ENCODE data around the gene PITX3. TPM values are rescaled to one million over a fixed set of nuclear protein-coding genes. Genes with fewer than 3 reads are reported as not detected.
"Not testable (repeated sequence)": the region's sequence is repeated elsewhere in the genome, so short reads cannot be mapped to it uniquely, and the experiment has no call there.

Gene PITX3
- total RNA-seq, 1 experiment from 2014 or later, result not detected

DNA sequence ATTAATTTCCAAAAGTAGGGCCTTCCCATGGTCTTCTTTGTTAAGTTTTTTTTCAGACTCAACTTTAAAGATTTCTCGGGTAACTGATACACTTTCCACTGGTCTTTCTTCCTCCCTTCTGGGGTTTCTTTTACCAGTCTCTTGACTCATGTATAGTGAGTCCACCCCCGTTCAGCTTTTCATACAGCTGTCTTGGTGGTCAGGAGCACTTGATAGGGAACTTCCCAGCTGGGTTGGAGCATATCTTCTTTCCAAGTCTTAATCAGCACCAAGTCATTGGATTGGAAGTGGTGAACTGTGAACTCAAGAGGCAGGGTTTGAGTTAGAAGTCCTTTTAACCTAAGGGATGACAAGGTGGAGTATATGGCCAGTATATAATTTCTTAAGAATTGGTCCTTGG is 44.4 kb downstream of the PITX3 start:
- in situ Hi-C loops (cut with HindIII; ENCODE audit: low pct_unique_long_range_greater_than_20kb, low sequenced_read_pairs), result no loop called here
- DNase-seq (ENCODE audit: low read depth), result no peak

DNA sequence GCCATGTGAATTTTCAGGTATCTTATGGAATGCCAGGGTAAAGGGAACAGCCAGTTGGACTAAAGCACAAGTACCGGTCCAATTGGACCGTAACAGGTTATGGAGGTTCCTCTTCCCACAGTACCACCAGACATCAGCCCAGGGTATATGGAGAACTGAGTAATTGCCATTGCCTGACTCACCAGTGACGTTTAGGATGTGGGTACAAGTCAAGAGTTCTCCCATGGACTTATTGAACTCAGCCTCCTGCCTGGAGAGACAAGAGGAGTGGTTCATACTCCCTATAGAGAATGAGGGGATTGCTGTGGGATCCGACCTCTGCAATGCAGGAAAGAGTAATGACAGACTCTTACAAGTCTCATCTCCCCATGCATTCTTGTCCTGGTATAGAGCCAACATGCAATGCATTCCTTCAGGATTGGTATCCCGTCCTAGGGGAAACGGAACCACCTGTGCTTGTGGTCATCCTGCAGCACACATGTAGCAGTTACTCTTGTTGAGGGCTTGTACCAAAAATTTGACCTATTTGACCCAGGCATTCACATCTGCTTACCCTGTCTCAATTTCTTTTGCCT is 45.9 kb downstream of the PITX3 start:
- no peak for DNase-seq (ENCODE audit: low read depth)
- in situ Hi-C loops (cut with HindIII; ENCODE audit: low pct_unique_long_range_greater_than_20kb, low sequenced_read_pairs), result no loop called here

DNA sequence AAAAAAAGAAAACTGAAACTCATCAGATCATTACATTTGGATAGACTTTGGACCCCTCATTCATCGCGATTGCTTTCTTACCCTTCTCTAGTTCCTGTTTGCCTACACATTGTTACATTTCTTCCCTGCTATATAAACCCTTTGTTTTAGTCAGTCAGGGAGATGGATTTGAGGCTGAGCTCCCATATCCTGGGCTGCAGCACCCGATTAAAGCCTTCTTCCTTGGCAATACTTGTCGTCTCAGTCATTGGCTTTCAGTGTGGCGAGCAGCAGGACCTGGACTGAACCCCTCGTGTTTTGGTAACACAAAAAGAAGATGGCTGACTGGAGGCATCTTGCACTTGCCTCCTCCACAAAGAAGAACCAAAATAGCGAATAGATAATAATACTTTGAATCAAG is 49.4 kb downstream of the PITX3 start:
- in situ Hi-C loops (cut with HindIII; ENCODE audit: low pct_unique_long_range_greater_than_20kb, low sequenced_read_pairs), result no loop called here
- no peak for DNase-seq (ENCODE audit: low read depth)

DNA sequence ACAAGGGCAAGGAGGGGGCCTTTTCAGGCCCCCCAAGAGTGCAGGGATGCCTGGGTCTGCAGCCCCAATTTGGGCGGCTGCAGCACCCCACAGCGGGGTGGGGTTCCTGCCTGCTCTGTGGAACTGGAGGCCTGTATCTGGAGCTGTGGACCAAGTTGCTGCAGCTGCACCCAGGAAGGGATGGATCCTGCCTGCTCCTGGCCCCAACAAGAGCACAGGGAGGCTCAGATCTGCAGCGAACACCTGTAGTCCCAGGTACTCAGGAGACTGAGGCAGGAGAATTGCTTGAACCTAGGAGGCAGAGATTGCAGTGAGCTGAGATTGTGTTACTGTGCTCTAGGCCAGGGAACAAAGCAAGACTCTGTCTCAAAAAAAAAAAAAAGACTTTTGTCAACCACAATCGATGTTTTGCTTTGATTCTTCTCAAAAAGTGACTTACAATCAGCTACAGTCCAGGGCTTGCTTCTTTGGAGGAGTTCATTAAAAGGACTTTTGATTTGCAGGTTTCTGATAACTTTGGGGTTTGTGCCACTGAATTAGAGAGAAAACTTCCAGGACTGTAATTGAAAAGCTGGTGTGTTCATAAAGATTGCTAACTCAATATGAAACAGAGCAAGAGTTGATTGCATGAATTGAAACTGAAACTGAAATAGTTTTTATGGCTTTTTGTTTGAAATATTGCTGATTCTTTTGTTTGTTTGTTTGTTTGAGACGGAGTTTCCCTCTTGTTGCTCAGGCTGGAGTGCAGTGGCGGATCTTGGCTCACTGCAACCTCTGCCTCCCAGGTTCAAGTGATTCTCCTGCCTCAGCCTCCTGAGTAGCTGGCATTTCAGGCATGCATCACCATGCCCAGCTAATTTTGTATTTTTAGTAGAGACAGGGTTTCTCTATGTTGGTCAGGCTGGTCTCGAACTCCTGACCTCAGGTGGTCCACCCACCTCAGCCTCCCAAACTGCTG is 52.1 kb downstream of the PITX3 start:
- DNase-seq (ENCODE audit: low read depth); in situ Hi-C loops (cut with HindIII; ENCODE audit: low pct_unique_long_range_greater_than_20kb, low sequenced_read_pairs): not testable (repeated sequence)

DNA sequence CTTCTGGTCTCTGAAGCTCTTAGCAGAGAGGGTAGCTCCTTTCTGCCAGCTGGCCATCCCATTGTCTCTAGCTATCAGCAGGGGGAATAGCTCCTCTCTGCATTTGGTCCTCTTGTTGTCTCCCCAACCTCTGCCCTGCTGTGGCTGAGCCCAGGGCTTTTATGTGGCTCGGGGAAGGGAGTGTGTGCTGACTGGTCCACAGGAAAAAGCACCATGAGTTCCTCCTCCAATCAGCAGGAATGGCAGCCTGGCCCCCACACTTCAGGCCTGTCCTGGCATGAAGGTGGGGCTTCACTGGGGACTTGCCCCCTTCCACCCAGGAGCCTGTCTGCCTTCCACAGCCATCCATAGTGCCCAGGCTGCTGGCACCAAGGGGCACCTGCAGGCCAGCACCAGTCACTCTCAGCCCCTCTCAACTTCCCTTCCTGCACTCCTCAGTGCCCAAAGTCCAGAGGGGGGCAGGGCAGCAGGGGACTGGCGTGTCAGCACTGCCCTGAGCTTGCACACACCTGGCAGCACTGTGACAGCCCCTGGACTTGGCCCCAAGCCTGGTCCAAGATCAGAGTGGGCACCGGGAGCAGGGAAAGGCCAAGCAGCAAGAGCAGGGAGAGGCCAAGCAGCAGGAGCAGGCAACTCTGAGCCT is 52.9 kb downstream of the PITX3 start:
- DNase-seq (ENCODE audit: low read depth), result no peak
- in situ Hi-C loops (cut with HindIII; ENCODE audit: low pct_unique_long_range_greater_than_20kb, low sequenced_read_pairs), result no loop called here

DNA sequence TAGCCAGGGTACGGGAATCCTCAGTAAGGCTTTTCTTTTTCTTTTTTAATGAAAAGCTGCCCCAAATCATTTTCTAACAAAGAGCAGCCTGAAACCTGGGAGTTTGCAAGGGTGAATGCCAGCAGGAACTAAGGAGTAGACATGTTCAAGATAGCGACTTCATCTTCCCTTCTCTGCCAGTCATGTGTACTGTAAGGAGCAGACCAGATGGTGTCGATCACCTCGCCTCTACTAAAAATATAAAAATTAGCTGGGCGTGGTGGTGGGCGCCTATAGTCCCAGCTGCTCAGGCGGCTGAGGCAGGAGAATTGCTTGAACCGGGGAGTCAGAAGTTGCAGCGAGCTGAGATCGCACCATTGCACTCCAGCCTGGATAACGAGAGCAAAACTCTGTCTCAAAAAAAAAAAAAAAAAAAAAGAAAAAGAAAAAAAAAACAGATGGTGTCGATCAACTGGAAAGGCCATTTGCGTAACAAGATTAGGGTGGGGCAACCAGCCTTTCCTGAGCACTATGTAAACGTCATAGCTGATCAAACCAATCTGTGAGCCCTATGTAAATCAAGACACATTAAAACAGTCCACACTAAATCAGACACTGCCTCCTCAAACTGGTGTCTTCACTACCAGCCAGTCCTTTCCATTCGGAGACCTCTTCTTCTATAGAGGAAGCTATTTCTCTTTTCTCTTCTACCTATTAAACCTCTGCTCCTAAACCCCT is 55.3 kb downstream of the PITX3 start:
- in situ Hi-C loops (cut with HindIII; ENCODE audit: low pct_unique_long_range_greater_than_20kb, low sequenced_read_pairs), result no loop called here

DNA sequence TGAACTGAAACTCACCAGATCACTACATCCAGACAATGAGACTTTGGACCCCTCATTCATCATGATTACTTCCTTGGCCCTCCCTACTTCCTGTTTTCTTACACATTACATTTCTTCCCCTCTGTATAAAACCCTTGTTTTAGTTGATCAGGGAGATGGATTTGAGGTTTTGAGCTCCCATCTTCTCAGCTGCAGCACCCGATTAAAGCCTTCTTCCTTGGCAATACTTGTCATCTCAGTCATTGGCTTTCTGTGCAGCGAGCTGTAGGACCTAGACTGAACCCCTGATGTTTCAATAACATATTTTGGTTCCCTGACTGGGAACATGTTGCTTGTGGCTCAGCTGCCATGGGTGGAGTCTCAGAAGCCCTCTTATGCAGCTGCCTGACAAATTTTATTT is 56.0 kb downstream of the PITX3 start:
- DNase-seq (ENCODE audit: low read depth), result no peak
- in situ Hi-C loops (cut with HindIII; ENCODE audit: low pct_unique_long_range_greater_than_20kb, low sequenced_read_pairs), result no loop called here

More for the DNA sequence above, 55.3 kb downstream of the PITX3 start:
- DNase-seq (ENCODE audit: low read depth), result peak; percentile 29

DNA sequence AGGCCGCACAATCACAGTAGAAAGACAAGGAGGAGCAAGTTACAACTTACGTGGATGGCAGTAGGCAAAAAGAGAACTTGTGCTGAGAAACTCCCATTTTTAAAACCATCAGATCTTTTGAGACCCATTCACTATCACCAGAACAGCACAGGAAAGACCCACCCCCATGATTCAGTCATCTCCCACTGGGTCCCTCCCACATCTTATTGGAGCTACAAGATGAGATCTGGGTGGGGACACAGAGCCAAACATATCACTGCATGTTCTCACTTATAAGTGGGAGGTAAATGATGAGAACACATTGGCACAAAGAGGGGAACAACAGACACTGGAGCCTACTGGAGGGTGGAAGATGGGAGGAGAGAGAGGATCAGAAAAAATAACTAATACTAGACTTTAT is 56.7 kb downstream of the PITX3 start:
- in situ Hi-C loops (cut with HindIII; ENCODE audit: low pct_unique_long_range_greater_than_20kb, low sequenced_read_pairs), result no loop called here
- DNase-seq (ENCODE audit: low read depth), result no peak

Other genes with a start within 250 kb of the PITX3 start
- 5.6 and 7.1 TPM in 2 replicates for gene ARMH3, start 185.3 kb downstream of the PITX3 start, total RNA-seq (2014; rRNA removed; shearing (Covaris generic); ENCODE audit: low replicate concordance)
- gene HPS6, start 176.2 kb downstream of the PITX3 start, total RNA-seq (2014; rRNA removed; shearing (Covaris generic); ENCODE audit: low replicate concordance), result 55.8 and 65.1 TPM in 2 replicates
- gene LDB1, start 121.1 kb downstream of the PITX3 start, total RNA-seq (2014; rRNA removed; shearing (Covaris generic); ENCODE audit: low replicate concordance), result 14.9 and 22.7 TPM in 2 replicates
- 5.3 and 15.8 TPM in 2 replicates for gene PPRC1, start 108.5 kb downstream of the PITX3 start, total RNA-seq (2014; rRNA removed; shearing (Covaris generic); ENCODE audit: low replicate concordance)
- 68.0 and 74.0 TPM in 2 replicates for gene NOLC1, start 89.1 kb downstream of the PITX3 start, total RNA-seq (2014; rRNA removed; shearing (Covaris generic); ENCODE audit: low replicate concordance)
- 0.12 and 0.78 TPM in 2 replicates for gene ELOVL3, start 15.2 kb downstream of the PITX3 start, total RNA-seq (2014; rRNA removed; shearing (Covaris generic); ENCODE audit: low replicate concordance)
- 14.2 and 14.8 TPM in 2 replicates for gene GBF1, start 4.0 kb upstream of the PITX3 start, total RNA-seq (2014; rRNA removed; shearing (Covaris generic); ENCODE audit: low replicate concordance)
- 47.8 and 50.8 TPM in 2 replicates for gene NFKB2, start 154.2 kb upstream of the PITX3 start, total RNA-seq (2014; rRNA removed; shearing (Covaris generic); ENCODE audit: low replicate concordance)
- 0.78 and 0.87 TPM in 2 replicates for gene PSD, start 177.3 kb upstream of the PITX3 start, total RNA-seq (2014; rRNA removed; shearing (Covaris generic); ENCODE audit: low replicate concordance)
- 18.6 and 28.2 TPM in 2 replicates for gene FBXL15, start 179.3 kb upstream of the PITX3 start, total RNA-seq (2014; rRNA removed; shearing (Covaris generic); ENCODE audit: low replicate concordance)
- gene CUEDC2, start 191.1 kb upstream of the PITX3 start, total RNA-seq (2014; rRNA removed; shearing (Covaris generic); ENCODE audit: low replicate concordance), result 179 and 231 TPM in 2 replicates
- not detected in 2 replicates for gene C10orf95, start 210.0 kb upstream of the PITX3 start, total RNA-seq (2014; rRNA removed; shearing (Covaris generic); ENCODE audit: low replicate concordance)

Measured in Caki2 (cell line).